Measurements from ENCODE around the gene OR10G7. TPM values are rescaled to one million over a fixed set of nuclear protein-coding genes. Genes with fewer than 3 reads are reported as not detected.

The OR10G7 gene
- total and polyA plus RNA-seq, 10 of the 15 experiments (the other 5 are each of a cell fraction or from before 2014, with no cell fraction given) = not detected

DNA sequence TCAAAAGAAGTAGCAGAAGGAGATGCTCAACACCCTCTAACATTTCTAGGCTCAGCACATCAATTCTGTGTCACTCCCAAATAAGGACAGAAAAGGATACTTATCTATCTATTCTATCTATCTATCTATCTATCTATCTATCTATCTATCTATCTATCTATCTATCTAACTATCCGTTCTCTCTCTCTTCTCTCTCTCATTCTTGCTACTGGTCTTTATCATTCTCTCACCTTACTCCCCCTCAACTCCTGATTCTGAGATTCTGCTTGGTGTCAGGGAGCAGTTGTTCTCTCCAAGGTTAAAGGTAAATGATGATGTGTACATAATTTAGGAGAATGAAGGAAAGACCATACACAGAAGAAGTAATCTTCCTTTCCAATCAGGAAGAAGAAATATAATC lies 46.0 kb downstream of the OR10G7 start, which contains the start of gene OR10G6:
Gene OR10G6 (minus strand): TSS at position 43 of the 400 bp plus-strand sequence. CDS start 0 bp downstream, at position 43.
- in situ Hi-C loops (cut with MboI) = no loop called here
- ChIA-PET SMC1A (ENCODE audit: uncharacterized antibody, unreplicated experiment) (interaction anchor here (0.6 kb wide), 1 partner anchor 526 kb away, joined by 5 read pairs; no protein-coding TSS in a partner anchor), RAD21 (ENCODE audit: unreplicated experiment) (no interaction called here), CTCF (no interaction called here), POLR2A (no interaction called here)
- no TSS peak for BruUV-seq (replicated peaks)
- TF ChIP-seq KAT2A (conservative IDR thresholded peaks at IDR 0.05; ENCODE audit: control insufficient read depth, low read depth, low read length) (no peak), SPI1 (IDR thresholded peaks at IDR 0.05; ENCODE audit: borderline replicate concordance, insufficient read depth, low read depth, low read length) (no peak), POLR2AphosphoS5 (IDR thresholded peaks at IDR 0.05; ENCODE audit: low read length) (no peak), TBL1XR1 (IDR thresholded peaks at IDR 0.05; ENCODE audit: low read depth, low read length) (no peak), ZNF274 (IDR thresholded peaks at IDR 0.05; ENCODE audit: insufficient read depth, insufficient read length) (no peak), TARDBP (IDR thresholded peaks at IDR 0.05; ENCODE audit: borderline replicate concordance) (no peak), HDAC2 (IDR thresholded peaks at IDR 0.05) (no peak), TCF7 (IDR thresholded peaks at IDR 0.05; ENCODE audit: borderline replicate concordance) (no peak)
- TF ChIP-seq, protein P1, sequence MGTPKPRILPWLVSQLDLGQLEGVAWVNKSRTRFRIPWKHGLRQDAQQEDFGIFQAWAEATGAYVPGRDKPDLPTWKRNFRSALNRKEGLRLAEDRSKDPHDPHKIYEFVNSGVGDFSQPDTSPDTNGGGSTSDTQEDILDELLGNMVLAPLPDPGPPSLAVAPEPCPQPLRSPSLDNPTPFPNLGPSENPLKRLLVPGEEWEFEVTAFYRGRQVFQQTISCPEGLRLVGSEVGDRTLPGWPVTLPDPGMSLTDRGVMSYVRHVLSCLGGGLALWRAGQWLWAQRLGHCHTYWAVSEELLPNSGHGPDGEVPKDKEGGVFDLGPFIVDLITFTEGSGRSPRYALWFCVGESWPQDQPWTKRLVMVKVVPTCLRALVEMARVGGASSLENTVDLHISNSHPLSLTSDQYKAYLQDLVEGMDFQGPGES (IDR thresholded peaks at IDR 0.05) = no peak
- TF ChIP-seq, protein P2, sequence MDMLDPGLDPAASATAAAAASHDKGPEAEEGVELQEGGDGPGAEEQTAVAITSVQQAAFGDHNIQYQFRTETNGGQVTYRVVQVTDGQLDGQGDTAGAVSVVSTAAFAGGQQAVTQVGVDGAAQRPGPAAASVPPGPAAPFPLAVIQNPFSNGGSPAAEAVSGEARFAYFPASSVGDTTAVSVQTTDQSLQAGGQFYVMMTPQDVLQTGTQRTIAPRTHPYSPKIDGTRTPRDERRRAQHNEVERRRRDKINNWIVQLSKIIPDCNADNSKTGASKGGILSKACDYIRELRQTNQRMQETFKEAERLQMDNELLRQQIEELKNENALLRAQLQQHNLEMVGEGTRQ (IDR thresholded peaks at IDR 0.05; ENCODE audit: borderline replicate concordance, low read depth, low read length) = no peak
- TF ChIP-seq, protein P3, sequence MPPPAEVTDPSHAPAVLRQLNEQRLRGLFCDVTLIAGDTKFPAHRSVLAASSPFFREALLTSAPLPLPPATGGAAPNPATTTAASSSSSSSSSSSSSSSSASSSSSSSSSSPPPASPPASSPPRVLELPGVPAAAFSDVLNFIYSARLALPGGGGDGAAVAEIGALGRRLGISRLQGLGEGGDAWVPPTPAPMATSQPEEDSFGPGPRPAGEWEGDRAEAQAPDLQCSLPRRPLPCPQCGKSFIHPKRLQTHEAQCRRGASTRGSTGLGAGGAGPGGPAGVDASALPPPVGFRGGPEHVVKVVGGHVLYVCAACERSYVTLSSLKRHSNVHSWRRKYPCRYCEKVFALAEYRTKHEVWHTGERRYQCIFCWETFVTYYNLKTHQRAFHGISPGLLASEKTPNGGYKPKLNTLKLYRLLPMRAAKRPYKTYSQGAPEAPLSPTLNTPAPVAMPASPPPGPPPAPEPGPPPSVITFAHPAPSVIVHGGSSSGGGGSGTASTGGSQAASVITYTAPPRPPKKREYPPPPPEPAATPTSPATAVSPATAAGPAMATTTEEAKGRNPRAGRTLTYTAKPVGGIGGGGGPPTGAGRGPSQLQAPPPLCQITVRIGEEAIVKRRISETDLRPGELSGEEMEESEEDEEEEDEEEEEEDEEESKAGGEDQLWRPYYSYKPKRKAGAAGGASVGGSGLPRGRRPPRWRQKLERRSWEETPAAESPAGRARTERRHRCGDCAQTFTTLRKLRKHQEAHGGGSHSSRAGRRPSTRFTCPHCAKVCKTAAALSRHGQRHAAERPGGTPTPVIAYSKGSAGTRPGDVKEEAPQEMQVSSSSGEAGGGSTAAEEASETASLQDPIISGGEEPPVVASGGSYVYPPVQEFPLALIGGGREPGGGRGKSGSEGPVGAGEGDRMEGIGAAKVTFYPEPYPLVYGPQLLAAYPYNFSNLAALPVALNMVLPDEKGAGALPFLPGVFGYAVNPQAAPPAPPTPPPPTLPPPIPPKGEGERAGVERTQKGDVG (CRISPR knock-in tag; IDR thresholded peaks at IDR 0.05) = no peak
- no peak within 1 kb of the TSS for H3K4me2 ChIP-seq (ENCODE audit: control insufficient read depth, insufficient read depth)
- no peaks in the 10 kb centered on the region; a peak in 1 of 4 replicates for H3K27me3 ChIP-seq (replicated peaks in 1 of 2; ENCODE audit: control insufficient read depth in 2 of 2, insufficient read depth in 2 of 2, low read length in 1 of 2)
- no peaks in the 10 kb centered on the region for H3K9me3 ChIP-seq (replicated peaks; ENCODE audit: control insufficient read depth, insufficient read depth, low read length)
- no peak for FAIRE-seq
- H3K4me3 ChIP-seq = no peak within 1 kb of the TSS
- WGBS (ENCODE audit: insufficient coverage, insufficient replicate concordance, low lambda C conversion rate, missing lambda C conversion rate) = 0% methylated on average over 1 of the region's 1 CpG
- no peak within 1 kb of the TSS for H3K27ac ChIP-seq (ENCODE audit: control insufficient read depth, insufficient read depth)
- ATAC-seq = no peak
- H2AFZ ChIP-seq (ENCODE audit: control insufficient read depth, low read depth, low read length) = no peak within 1 kb of the TSS
- no peak within 1 kb of the TSS for H3K9ac ChIP-seq (ENCODE audit: control insufficient read depth, insufficient read depth, low read length)
- intact Hi-C loops (cut with micrococcal nuclease; ENCODE audit: unreplicated experiment) = no loop called here
- H3K36me3 ChIP-seq (ENCODE audit: control insufficient read depth in 2 of 2, insufficient read depth in 2 of 2, low read length in 1 of 2) = no peaks in the 10 kb centered on the region
- H3K79me2 ChIP-seq (ENCODE audit: control insufficient read depth, insufficient read depth, low read length) = no peaks in the 10 kb centered on the region
- H4K20me1 ChIP-seq (ENCODE audit: control insufficient read depth, insufficient read depth) = no peaks in the 10 kb centered on the region
- DNase-seq (ENCODE audit: low read depth, low spot score) = no peak
- H3K4me1 ChIP-seq (ENCODE audit: control insufficient read depth, insufficient read depth, low read length) = no peaks in the 10 kb centered on the region

Other genes with a start within 250 kb of the OR10G7 start
Only the 7 nearest of the 14 such genes appear.
- not detected in 2 replicates for gene OR6T1, start 97.5 kb downstream of the OR10G7 start, total RNA-seq (2014; rRNA removed)
- gene OR6T1, start 97.5 kb downstream of the OR10G7 start, total RNA-seq (2014; rRNA removed; fragmentation: Illumina TruSeq; extraction: Trizol) = not detected in 2 replicates
- not detected in 2 replicates for gene OR6T1, start 97.5 kb downstream of the OR10G7 start, total RNA-seq (2021)
- not detected in 2 replicates for gene OR6T1, start 97.5 kb downstream of the OR10G7 start, polyA plus RNA-seq (2011; rRNA removed)
- gene OR6T1, start 97.5 kb downstream of the OR10G7 start, polyA plus RNA-seq (2014; fragmentation: Illumina TruSeq; extraction: Trizol) = not detected in 2 replicates
- not detected for gene OR6T1, start 97.5 kb downstream of the OR10G7 start, polyA plus RNA-seq (2014; fragmentation: Nextera tagmentation; extraction: Ambion mirVana)
- gene OR6T1, start 97.5 kb downstream of the OR10G7 start, polyA plus RNA-seq (2014; rRNA removed) = not detected in 2 replicates
- gene OR6T1, start 97.5 kb downstream of the OR10G7 start, polyA plus RNA-seq (2016; fragmentation: Nextera tagmentation; extraction: Ambion mirVana) = not detected
- gene OR10S1, start 63.5 kb downstream of the OR10G7 start, total RNA-seq (2014; rRNA removed) = not detected in 2 replicates
- not detected in 2 replicates for gene OR10S1, start 63.5 kb downstream of the OR10G7 start, total RNA-seq (2014; rRNA removed; fragmentation: Illumina TruSeq; extraction: Trizol)
- not detected in 2 replicates for gene OR10S1, start 63.5 kb downstream of the OR10G7 start, total RNA-seq (2021)
- gene OR10S1, start 63.5 kb downstream of the OR10G7 start, polyA plus RNA-seq (2011; rRNA removed) = not detected in 2 replicates
- not detected in 2 replicates for gene OR10S1, start 63.5 kb downstream of the OR10G7 start, polyA plus RNA-seq (2014; fragmentation: Illumina TruSeq; extraction: Trizol)
- gene OR10S1, start 63.5 kb downstream of the OR10G7 start, polyA plus RNA-seq (2014; fragmentation: Nextera tagmentation; extraction: Ambion mirVana) = not detected
- gene OR10S1, start 63.5 kb downstream of the OR10G7 start, polyA plus RNA-seq (2014; rRNA removed) = not detected in 2 replicates
- gene OR10S1, start 63.5 kb downstream of the OR10G7 start, polyA plus RNA-seq (2016; fragmentation: Nextera tagmentation; extraction: Ambion mirVana) = not detected
- not detected in 2 replicates for gene OR10G6, start 46.2 kb downstream of the OR10G7 start, total RNA-seq (2014; rRNA removed)
- not detected in 2 replicates for gene OR10G6, start 46.2 kb downstream of the OR10G7 start, total RNA-seq (2014; rRNA removed; fragmentation: Illumina TruSeq; extraction: Trizol)
- gene OR10G6, start 46.2 kb downstream of the OR10G7 start, total RNA-seq (2021) = not detected in 2 replicates
- gene OR10G6, start 46.2 kb downstream of the OR10G7 start, polyA plus RNA-seq (2011; rRNA removed) = not detected in 2 replicates
- not detected in 2 replicates for gene OR10G6, start 46.2 kb downstream of the OR10G7 start, polyA plus RNA-seq (2014; fragmentation: Illumina TruSeq; extraction: Trizol)
- gene OR10G6, start 46.2 kb downstream of the OR10G7 start, polyA plus RNA-seq (2014; fragmentation: Nextera tagmentation; extraction: Ambion mirVana) = not detected
- gene OR10G6, start 46.2 kb downstream of the OR10G7 start, polyA plus RNA-seq (2014; rRNA removed) = not detected in 2 replicates
- not detected for gene OR10G6, start 46.2 kb downstream of the OR10G7 start, polyA plus RNA-seq (2016; fragmentation: Nextera tagmentation; extraction: Ambion mirVana)
- gene OR10G4, start 28.3 kb downstream of the OR10G7 start, total RNA-seq (2014; rRNA removed) = not detected in 2 replicates
- not detected in 2 replicates for gene OR10G4, start 28.3 kb downstream of the OR10G7 start, total RNA-seq (2014; rRNA removed; fragmentation: Illumina TruSeq; extraction: Trizol)
- not detected in 2 replicates for gene OR10G4, start 28.3 kb downstream of the OR10G7 start, total RNA-seq (2021)
- gene OR10G4, start 28.3 kb downstream of the OR10G7 start, polyA plus RNA-seq (2011; rRNA removed) = not detected in 2 replicates
- gene OR10G4, start 28.3 kb downstream of the OR10G7 start, polyA plus RNA-seq (2014; fragmentation: Illumina TruSeq; extraction: Trizol) = not detected in 2 replicates
- not detected for gene OR10G4, start 28.3 kb downstream of the OR10G7 start, polyA plus RNA-seq (2014; fragmentation: Nextera tagmentation; extraction: Ambion mirVana)
- not detected in 2 replicates for gene OR10G4, start 28.3 kb downstream of the OR10G7 start, polyA plus RNA-seq (2014; rRNA removed)
- gene OR10G4, start 28.3 kb downstream of the OR10G7 start, polyA plus RNA-seq (2016; fragmentation: Nextera tagmentation; extraction: Ambion mirVana) = not detected
- not detected in 2 replicates for gene OR10G9, start 18.3 kb downstream of the OR10G7 start, total RNA-seq (2014; rRNA removed)
- gene OR10G9, start 18.3 kb downstream of the OR10G7 start, total RNA-seq (2014; rRNA removed; fragmentation: Illumina TruSeq; extraction: Trizol) = not detected in 2 replicates
- not detected in 2 replicates for gene OR10G9, start 18.3 kb downstream of the OR10G7 start, total RNA-seq (2021)
- gene OR10G9, start 18.3 kb downstream of the OR10G7 start, polyA plus RNA-seq (2011; rRNA removed) = not detected in 2 replicates
- gene OR10G9, start 18.3 kb downstream of the OR10G7 start, polyA plus RNA-seq (2014; fragmentation: Illumina TruSeq; extraction: Trizol) = not detected in 2 replicates
- gene OR10G9, start 18.3 kb downstream of the OR10G7 start, polyA plus RNA-seq (2014; fragmentation: Nextera tagmentation; extraction: Ambion mirVana) = not detected
- gene OR10G9, start 18.3 kb downstream of the OR10G7 start, polyA plus RNA-seq (2014; rRNA removed) = not detected in 2 replicates
- gene OR10G9, start 18.3 kb downstream of the OR10G7 start, polyA plus RNA-seq (2016; fragmentation: Nextera tagmentation; extraction: Ambion mirVana) = not detected
- not detected in 2 replicates for gene OR10G8, start 14.5 kb downstream of the OR10G7 start, total RNA-seq (2014; rRNA removed)
- gene OR10G8, start 14.5 kb downstream of the OR10G7 start, total RNA-seq (2014; rRNA removed; fragmentation: Illumina TruSeq; extraction: Trizol) = not detected in 2 replicates
- not detected in 2 replicates for gene OR10G8, start 14.5 kb downstream of the OR10G7 start, total RNA-seq (2021)
- not detected in 2 replicates for gene OR10G8, start 14.5 kb downstream of the OR10G7 start, polyA plus RNA-seq (2011; rRNA removed)
- gene OR10G8, start 14.5 kb downstream of the OR10G7 start, polyA plus RNA-seq (2014; fragmentation: Illumina TruSeq; extraction: Trizol) = not detected in 2 replicates
- gene OR10G8, start 14.5 kb downstream of the OR10G7 start, polyA plus RNA-seq (2014; fragmentation: Nextera tagmentation; extraction: Ambion mirVana) = not detected
- gene OR10G8, start 14.5 kb downstream of the OR10G7 start, polyA plus RNA-seq (2014; rRNA removed) = not detected in 2 replicates
- gene OR10G8, start 14.5 kb downstream of the OR10G7 start, polyA plus RNA-seq (2016; fragmentation: Nextera tagmentation; extraction: Ambion mirVana) = not detected
- gene VWA5A, start 74.1 kb upstream of the OR10G7 start, total RNA-seq (2014; rRNA removed) = 0.44 and 0.45 TPM in 2 replicates
- gene VWA5A, start 74.1 kb upstream of the OR10G7 start, total RNA-seq (2014; rRNA removed; fragmentation: Illumina TruSeq; extraction: Trizol) = 0.54 and 0.78 TPM in 2 replicates
- gene VWA5A, start 74.1 kb upstream of the OR10G7 start, total RNA-seq (2021) = 0.69 and 0.77 TPM in 2 replicates
- 1.0 TPM in 2 replicates for gene VWA5A, start 74.1 kb upstream of the OR10G7 start, polyA plus RNA-seq (2011; rRNA removed)
- gene VWA5A, start 74.1 kb upstream of the OR10G7 start, polyA plus RNA-seq (2014; fragmentation: Illumina TruSeq; extraction: Trizol) = 0.78 and 1.3 TPM in 2 replicates
- 1 to 10 TPM; 1.4 to 1.5 TPM for gene VWA5A, start 74.1 kb upstream of the OR10G7 start, polyA plus RNA-seq (2014; fragmentation: Nextera tagmentation; extraction: Ambion mirVana)
- gene VWA5A, start 74.1 kb upstream of the OR10G7 start, polyA plus RNA-seq (2014; rRNA removed) = 0.86 and 0.96 TPM in 2 replicates
- 1 to 10 TPM; 1.3 to 1.6 TPM for gene VWA5A, start 74.1 kb upstream of the OR10G7 start, polyA plus RNA-seq (2016; fragmentation: Nextera tagmentation; extraction: Ambion mirVana)